Panc1 (cell line): ENCODE data around the gene ORC2.

Experiments
- CTCF ChIP-seq: fragments of 450-650 bp; IDR thresholded peaks from 2 replicates; pipeline ENCODE4 v1.5.1; 2017; ENCODE audit warnings: mild to moderate bottlenecking
- POLR2AphosphoS5 ChIP-seq: IDR thresholded peaks from 2 replicates; pipeline ENCODE4 v1.6.1; 2012; ENCODE audit warnings: mild to moderate bottlenecking, low read depth, low read length, moderate library complexity
- REST ChIP-seq, 2 experiments: IDR thresholded peaks; 2 replicates each; pipeline ENCODE4 v1.6.1; 2011 to 2012; ENCODE audit warnings: low read depth in 2 of 2, control low read depth in 1 of 2, low read length in 1 of 2, mild to moderate bottlenecking in 1 of 2, moderate library complexity in 1 of 2; ENCODE audit not compliant: insufficient read depth in 1 of 2
- TCF7L2 ChIP-seq: IDR thresholded peaks from 2 replicates; pipeline ENCODE4 v1.6.1; 2011; ENCODE audit warnings: mild to moderate bottlenecking, low read depth, low read length, inconsistent platforms

GRCh38 chr2:200944467-200945394 lies 18.7 kb downstream of the ORC2 start:
- no peak for TF ChIP-seq CTCF
- 0 out of 2 replicates have a peak, but pooled peaks have one; percentile 33 for TF ChIP-seq POLR2AphosphoS5
- peak; percentile 70 for TF ChIP-seq TCF7L2
- no peak for TF ChIP-seq REST (IDR thresholded peaks at IDR 0.05; ENCODE audit: insufficient read depth in 1 of 2, low read depth in 2 of 2, low read length in 1 of 2)
